HG03571 (cell line): ENCODE data around the gene MYH15.

Experiments
- ATAC-seq: cut with Tn5 transposase; IDR thresholded peaks from one replicate; pipeline ENCODE4 v1.9.1; 2021; ENCODE audit not compliant: unreplicated experiment

The MYH15 gene

DNA sequence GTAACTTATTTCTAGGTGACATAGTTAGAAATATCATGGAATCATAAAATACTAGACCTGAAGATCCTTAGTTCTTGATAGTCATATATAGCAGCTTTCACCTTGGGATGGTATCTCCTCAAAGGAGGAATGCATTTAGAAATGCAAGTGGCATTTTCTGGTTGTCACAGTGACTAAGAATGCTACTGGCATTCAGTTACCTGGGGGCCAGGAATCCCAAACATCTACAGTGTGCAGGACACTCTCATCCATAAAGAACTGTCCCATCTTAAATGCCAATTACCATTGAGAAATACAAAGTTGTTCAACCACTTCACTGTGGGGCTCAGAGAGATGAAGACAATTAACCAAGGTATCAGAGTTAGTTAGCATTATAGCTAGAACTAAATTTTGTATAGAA lies 36.7 kb downstream of the MYH15 start:
- no peak for ATAC-seq

DNA sequence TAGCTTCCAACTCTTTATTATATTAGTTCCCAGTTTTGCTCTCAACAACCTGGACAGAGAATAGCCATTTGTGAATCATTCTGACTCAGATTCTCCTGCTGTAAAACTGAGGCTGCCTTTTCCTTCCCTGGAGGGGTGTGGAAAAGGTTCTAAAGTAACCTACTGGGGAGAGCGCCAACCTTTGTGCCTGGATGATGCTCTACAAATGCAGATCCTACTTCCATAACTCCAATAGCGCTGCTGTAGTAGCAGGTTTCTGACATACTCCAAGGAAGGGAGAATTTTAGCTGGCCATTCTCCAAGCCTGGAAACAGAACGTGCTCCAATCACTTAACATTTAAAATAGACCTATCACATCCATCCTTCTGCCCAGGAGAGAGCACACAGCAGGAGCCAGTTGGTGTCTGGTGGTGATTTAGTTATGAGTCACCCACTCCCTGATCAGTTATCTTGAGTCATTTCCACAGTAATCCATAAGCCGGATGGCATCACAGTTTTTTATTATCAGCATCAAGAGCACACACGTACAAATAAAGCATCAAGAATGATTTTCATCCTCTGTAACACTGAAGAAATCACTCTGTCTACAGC lies 38.3 kb downstream of the MYH15 start:
- no peak for ATAC-seq

DNA sequence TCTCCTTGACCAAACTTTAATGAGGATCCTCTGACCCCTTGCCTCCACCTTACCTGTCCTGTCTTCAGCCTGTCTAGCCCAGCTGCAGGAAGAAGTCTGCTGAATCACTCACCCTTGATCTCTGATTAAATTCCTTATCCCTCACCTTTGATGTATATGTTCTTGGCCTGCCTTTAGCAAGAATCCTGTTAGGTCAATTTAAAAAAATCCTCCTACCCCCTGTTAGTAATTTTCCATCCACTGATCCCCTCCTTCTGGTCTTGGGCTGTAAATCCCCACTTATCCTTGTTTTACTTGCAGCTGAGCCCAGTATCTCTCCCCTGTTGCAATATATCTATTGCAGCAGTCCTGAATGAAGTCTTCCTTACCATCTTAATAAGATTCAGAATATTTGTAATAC lies 39.0 kb downstream of the MYH15 start:
- ATAC-seq: no peak

DNA sequence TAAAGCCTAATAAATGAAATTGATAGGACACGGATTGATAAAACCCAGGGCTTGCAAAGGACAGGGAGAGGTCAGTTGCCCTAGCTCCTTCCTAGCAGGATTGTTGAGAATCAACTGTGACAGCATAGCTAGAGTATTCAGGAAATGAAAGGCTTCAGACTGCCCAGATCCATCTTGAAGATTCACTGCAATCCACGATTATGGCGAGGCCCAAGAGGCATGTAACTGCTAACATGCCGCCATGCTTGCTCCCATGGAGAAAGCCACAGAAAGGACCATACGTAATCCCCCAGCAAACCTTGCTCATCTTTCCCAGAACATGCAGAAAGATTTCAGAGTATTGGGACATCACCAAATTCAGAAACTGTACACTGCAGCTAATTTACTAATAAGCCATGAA lies 41.3 kb downstream of the MYH15 start:
- no peak for ATAC-seq

DNA sequence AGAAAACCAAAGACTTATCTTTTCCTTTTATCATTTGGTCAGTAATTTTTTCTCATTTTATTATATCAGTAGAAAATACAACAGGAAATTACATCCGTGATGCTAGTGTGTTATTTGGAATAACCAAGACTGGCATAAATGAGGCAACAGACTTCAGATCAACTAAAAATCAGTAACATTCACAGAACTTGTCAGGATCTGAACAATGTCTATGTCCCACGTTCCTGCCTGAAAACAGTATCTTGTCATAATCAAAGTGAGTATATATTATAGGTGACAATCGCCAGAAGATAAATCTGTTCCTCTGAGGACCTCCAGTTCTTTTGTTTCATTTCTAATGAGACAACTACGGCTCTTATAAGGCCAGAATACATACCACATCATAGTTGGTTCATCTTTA lies 41.8 kb downstream of the MYH15 start:
- no peak for ATAC-seq

DNA sequence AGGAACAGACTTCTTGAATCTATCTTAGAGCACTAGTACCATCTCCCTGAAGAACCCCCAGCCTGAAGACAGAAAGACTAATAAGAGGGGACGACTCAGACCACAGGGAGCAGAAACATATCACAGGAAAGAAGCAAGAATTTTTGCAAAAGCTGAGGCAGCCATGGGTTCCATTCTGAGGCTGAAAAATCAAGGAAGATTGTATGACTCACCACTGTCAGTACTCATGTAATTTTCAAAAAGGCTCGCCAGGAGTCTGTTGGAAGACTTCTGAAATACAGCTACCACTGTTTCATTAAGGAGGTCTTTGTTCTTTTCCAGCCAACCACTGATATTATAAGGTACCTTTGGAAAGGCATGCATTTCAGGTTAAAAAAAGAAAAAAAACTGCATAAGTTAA lies 47.5 kb downstream of the MYH15 start:
- ATAC-seq: no peak

DNA sequence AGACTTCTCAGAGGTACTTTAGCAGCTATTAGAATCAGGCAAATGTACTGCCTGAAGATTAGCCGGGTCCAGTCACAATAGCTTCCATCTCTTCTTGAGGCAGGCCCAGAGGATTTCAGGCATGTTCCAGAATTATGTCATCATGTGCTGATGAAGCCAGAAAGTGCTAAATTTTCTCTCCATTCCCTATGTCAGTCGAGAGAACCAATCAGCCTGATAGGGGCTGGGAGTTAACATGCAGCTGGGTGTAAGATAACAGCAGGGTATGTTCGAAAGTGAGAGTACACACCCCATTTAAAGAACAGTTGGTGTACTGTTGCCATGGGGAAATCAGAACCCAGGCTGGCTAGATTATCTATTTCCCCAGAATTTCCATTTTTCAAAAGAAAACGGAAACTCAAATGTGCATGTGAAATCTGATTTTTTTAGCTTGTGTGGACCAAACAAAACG lies 48.7 kb downstream of the MYH15 start:
- no peak for ATAC-seq

DNA sequence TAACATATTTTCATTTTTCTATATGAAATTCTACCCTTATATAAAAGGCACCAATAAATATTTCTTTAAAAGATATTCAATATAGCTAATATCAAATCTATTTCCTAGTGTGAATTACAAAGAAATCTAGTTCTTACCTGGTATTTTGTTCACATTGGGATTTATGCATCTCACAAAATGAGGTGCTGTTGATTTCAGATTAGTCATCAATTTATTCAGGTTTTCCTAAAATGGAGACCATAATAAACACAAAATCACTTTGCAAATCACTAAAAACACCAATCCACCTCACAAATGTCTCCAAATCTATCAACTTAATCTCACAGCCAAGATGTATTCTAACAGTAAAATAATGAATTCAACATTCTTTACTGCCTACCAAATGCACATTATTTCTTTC lies 51.2 kb downstream of the MYH15 start:
- no peak for ATAC-seq

DNA sequence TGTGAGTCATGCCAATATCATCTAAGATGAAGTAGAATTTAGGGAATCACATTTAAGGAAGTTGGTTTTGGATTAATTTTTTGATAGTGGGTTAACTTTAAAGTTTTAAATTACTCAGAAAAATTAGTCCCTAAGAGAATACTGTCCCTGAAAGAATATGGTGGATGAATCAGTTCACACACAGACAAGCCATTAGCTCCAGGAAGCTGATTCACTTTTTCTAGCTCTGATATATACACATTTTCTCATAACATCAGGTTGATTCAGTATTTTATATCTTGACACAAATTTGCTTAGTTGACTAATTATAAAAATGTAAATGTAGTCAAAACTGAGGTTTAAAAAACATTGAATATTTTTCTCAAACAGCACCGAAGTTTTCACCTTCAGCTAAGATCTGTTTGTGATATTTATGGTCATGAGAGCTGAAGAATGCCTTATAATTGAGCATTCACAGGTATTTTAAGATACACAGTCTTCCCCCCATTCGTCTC lies 55.1 kb downstream of the MYH15 start:
- ATAC-seq: no peak

DNA sequence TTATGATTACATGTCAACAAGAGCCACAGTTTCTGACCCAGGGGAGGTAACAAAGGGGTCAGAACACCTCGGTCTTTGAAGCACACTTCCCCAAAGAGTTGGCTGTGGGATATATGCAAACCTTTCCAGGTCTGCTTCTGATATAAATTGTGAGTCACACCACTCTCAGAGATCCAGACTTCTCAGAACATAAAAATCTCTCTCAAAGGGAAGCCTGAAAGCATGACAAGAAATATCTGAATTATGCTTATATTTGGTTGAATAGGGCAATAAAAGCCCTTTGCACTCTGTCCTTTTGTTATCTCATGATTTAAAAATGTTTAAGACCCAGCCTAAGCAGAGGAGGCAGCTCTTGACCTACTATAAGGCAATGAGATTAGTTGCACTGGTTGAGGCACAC lies 56.8 kb downstream of the MYH15 start:
- no peak for ATAC-seq

DNA sequence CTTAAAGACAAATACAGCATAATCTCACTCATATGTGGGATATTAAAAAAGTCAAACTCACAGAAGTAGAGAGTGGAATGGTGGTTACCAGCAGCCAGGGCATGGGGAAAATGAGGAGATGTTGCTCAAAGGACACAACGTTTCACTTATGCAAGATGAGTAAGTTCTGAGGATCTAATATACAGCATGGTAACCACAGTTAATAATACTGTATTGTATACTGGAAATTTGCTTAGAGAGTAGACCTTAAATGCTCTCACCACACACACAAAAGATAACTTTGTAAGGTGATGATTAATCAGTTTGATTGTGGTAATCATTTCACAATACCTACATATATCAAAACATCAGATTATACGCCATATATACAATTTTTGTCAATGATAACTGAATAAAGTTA lies 60.0 kb downstream of the MYH15 start:
- ATAC-seq: no peak

DNA sequence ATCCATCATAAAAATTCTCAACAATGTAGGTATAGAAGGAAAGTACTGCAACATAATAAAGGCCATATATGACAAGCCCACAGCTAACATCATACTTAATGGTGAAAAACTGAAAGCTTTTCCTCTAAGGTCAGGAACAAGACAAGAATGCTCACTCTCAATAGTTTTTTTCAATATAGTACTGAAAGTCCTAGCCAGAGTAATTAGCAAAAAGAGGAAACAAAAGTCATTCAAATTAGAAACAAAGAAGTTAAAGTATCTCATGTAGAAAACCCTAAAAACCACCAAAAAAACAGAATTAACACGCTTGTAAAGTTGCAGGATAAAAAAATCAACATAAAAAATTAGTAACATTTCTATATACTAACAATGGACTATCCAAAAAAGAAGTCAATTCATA lies 61.8 kb downstream of the MYH15 start:
- ATAC-seq: no peak

DNA sequence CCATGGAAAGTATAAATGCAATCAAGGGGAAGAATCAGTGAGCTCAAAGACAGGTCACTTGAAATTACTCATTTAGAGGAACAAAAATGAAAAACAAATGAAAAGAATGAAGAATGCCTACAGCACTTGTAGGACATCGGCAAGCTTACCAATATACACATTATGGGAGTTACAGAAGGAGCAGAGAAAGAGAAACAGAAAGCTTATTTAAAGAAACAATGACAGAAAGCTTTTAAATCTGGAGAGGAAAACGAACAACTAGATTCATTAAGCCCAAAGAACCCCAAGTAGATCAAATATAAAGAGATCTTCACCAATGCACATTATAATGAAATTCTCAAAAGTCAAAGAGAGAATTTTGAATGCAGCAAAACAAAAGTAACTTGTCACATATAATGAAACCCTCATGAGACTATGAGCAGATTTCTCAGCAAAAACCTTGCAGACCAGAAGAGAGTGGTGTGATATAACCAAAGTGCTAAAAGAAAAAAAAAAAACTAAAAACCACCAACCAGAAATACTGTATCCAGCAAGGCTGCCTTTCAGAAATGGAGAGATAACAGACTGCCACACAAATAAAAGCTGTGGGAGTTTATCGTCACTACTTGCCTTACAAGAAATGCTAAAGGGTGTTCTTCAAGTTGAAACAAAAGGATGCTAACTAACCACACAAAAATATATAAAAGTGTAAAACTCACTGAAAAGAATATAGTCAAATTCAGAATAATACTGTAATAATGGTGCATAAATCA lies 63.1 kb downstream of the MYH15 start:
- ATAC-seq: no peak

DNA sequence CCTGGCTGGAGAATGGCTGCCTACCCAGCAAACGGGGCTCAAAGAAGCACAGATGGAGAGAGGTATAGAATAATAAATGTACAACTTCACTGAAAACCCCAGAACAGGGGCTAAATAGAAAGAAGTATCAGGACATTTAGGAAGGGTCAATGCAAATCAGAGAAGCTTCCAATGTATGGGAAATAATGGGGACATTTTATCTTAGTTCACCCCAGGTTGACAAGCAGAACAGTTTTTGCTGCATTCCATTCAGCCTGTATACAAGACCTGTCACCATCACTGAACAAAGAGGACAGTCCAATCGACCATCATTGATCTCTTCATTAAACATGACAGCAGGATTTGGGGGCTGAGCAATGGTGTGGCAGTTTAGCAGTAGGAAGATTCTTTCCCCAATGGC lies 68.1 kb downstream of the MYH15 start:
- ATAC-seq: no peak

DNA sequence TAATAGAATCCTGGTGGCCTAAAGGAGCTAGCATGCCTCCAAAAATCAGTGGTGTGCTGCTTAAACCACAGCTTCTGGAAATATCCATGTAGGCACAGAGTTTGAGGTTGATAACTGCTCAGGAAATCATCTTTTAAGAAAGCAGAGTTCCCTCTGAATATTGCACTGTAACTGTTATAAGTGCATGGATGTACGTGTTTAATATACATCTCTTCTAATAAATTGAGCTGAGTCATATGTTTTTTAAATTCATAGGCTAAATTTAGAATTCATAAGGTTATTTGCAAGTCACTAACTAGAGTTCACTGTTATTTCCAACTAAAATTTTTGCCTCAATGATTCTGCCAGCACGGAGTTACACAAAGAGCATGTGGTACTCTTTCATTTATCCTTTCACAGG lies 68.9 kb downstream of the MYH15 start:
- ATAC-seq: no peak

DNA sequence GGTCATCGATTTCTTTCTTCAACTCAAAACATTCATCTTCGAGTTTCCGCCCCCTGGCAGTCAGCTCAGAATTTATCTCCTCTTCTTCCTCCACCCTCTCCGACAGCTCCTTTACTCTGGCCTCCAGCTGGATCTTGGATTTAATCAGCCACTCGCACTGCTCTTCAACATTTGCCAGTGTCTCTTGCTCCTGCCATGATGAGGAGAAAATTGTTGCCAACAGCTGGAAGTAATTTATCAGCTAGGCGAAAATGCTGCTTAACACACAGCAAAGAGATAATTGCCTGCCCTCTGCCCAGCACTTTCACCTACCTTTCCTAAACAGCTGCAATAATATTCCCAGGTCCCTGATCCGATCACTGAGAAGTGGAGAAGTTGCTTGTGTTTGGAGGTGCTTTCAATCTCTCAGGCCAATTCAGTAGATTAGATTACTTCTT lies 69.3 kb downstream of the MYH15 start:
- ATAC-seq: no peak

DNA sequence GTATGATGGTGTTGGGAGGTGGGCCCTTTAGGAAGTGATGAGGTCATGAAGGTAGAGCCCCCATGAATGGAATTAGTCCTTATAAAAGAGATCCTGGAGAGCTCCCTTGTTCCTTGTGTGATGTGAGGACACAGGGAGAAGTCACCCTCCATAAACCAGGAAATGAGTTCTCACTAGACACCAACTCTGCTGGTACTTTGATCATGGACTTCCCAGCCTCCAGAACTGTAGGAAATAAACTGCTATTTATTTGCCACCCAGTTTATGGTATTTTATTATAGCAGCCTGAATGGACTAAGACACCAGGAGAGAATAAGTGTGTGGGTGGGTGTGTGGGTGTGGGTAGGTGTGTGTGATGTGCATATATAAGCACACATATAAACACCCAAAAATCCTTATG lies 71.9 kb downstream of the MYH15 start:
- no peak for ATAC-seq

DNA sequence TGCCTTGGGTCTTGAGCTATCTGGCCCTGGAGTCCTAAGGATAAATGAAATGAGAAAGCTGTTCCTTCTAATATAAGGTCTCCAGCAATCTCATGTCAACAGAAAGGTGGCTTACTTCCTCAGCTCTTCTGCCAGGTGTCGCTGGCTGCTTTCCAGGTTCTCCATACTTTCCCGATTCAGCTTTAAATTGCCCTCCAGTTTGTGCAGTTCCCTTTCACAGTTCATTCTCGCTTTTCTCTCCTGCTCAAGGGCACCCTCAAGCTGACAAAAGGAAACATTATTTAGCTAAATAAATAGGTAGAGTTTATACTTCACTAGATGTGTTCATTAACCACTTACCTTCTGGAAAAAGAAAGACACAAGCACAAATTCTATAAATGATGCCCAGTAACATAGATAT lies 73.0 kb downstream of the MYH15 start:
- ATAC-seq: no peak

DNA sequence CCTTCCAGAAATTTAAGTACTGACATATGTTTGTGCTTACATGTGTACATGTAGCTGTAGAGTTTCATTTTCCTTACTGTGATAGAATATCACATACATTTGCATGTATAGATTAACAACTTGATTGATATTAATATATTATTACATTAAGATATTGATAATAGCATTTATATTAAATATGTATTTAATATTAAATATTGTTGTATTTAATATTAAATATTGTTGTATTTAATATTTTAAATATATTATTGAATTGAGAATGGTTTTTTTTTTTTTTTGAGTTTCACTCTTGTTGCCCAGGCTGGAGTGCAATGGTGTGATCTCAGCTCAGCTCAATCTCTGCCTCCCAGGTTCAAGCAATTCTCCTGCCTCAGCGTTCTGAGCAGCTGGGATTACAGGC lies 76.5 kb downstream of the MYH15 start:
- ATAC-seq: no peak

DNA sequence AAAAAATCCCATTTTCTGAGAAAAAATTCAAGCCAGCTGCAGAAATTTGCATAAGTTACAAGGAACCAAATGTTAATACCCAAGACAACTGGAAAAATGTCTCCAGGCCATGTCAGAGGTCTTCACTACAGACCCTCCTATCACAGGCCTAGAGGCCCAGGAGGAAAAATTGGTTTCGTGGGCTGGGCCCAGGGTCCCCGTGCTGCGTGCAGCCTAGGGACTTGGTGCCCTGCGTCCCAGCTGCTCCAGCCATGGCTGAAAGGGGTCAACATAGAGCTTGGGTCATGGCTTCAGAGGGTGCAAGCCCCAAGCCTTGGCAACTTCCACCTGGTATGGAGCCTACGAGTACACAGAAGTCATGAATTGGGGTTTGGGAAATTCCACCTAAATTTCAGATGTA lies 78.0 kb downstream of the MYH15 start:
- no peak for ATAC-seq

DNA sequence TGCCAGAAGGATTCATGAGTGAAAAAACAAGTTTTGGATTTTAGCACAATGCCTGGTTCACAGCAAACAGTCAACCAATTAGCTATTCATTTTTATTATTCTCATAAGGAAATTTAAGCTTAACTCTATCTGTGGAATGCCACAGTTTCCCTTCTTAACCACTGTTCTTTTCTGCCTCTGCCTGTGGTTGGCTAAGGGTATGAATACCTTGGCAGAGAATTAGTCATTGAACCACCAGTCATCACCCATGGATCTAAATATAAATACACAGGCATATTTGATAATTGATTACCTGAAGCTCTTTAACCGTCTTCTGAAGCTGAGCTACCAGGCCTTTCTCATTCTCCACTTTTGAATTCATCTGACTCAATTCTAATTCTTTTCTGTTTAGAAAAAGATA lies 79.9 kb downstream of the MYH15 start:
- ATAC-seq: no peak

DNA sequence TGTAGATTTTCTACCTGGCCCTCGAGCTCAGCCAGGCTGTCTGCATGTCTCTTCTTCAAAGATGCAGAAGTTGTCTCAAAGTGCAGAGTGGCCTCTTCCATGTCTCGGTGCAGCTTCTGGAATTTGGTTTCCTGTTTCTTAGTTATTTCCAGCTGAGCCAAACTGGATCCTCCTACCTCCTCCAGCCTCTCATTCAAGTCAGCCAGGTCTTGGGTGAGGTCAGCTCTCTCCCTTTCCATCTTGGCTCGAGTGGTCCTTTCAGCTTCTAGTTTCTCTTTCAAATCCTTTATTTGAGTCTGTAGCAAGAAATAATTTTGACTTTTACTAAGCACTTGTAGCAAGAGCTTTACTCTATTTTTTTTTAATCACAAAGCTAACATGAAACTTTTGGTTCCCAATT lies 81.8 kb downstream of the MYH15 start:
- no peak for ATAC-seq

DNA sequence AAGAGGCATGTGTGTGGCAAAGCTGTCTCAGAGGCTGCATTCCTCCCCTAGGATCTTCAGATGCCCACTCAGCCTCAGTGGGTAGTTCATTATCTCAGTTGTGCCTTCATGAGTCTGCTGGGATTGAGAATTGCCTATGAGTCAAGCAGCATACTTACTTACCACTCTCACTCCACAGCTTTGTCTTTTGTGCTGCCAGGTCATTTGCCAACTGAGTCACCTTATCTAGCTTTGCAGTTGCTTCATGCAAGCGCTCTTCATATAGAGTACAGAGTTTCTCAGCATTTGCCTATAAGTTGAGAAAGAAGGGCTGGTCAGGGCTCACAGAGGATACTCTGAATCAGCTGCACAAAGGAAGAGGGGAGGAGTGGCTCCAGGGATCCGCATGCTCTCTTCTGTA lies 89.5 kb downstream of the MYH15 start:
- no peak for ATAC-seq
